ENCODE data around the gene CMIP. TPM values are rescaled to one million over a fixed set of nuclear protein-coding genes. Genes with fewer than 3 reads are reported as not detected.
A peak's percentile ranks its signal among the peaks of the same experiment; 100 is the strongest.

The CMIP gene
- total and polyA plus RNA-seq, 10 of the 15 experiments (the other 5 are each of a cell fraction or from before 2014, with no cell fraction given), result 1.2 to 43.2 (median 4.4) TPM

- peak; percentile 51 to 59; a peak in 3 of 4 replicates for TF ChIP-seq IKZF2 (IDR thresholded peaks at IDR 0.05)
- no peak for TF ChIP-seq ZBTB11 (CRISPR knock-in tag; IDR thresholded peaks at IDR 0.05)
- no peak for TF ChIP-seq BCLAF1 (IDR thresholded peaks at IDR 0.05)
- TF ChIP-seq LARP7 (IDR thresholded peaks at IDR 0.05), result no peak
- no peak for TF ChIP-seq CBX3 (IDR thresholded peaks at IDR 0.05; ENCODE audit: borderline replicate concordance, low read depth)
- TF ChIP-seq DPF2 (IDR thresholded peaks at IDR 0.05), result peak; percentile 34; the same call in 1 of the 2 replicates
- 0 out of 2 replicates have a peak, but pooled peaks have one; percentile 55 for TF ChIP-seq TBL1XR1 (IDR thresholded peaks at IDR 0.05; ENCODE audit: low read depth, low read length)
- TF ChIP-seq ASH2L (IDR thresholded peaks at IDR 0.05; ENCODE audit: borderline replicate concordance, low read depth), result no peak
- peak; percentile 64 for TF ChIP-seq PKNOX1 (IDR thresholded peaks at IDR 0.05)
- TF ChIP-seq IKZF1 (conservative IDR thresholded peaks at IDR 0.05), result peak; percentile 57
- TF ChIP-seq JUND (IDR thresholded peaks at IDR 0.05; ENCODE audit: low read depth, low read length), result no peak
- TF ChIP-seq CTCF (IDR thresholded peaks at IDR 0.05 in 2 of 3, conservative IDR thresholded peaks at IDR 0.05 in 1 of 3; ENCODE audit: control insufficient read depth in 2 of 3, extremely low read depth in 1 of 3, insufficient read depth in 1 of 3, low read depth in 3 of 3, low read length in 3 of 3), result peak in 2 of 3 experiments; percentile 13 to 16; a peak in 1 of 6 replicates
- TF ChIP-seq ETV6 (conservative IDR thresholded peaks at IDR 0.05 in 1 of 2, IDR thresholded peaks at IDR 0.05 in 1 of 2; ENCODE audit: borderline replicate concordance in 1 of 2, low read depth in 1 of 2), result 0 out of 4 replicates have a peak, but pooled peaks of 1 of the 2 experiments have one; percentile 22
- 0 out of 2 replicates have a peak, but pooled peaks have one; percentile 21 for TF ChIP-seq CHD2 (IDR thresholded peaks at IDR 0.05; ENCODE audit: borderline replicate concordance, low read depth, low read length)
- TF ChIP-seq RAD21 (IDR thresholded peaks at IDR 0.05; ENCODE audit: insufficient read depth, low read depth, low read length), result 0 out of 2 replicates have a peak, but pooled peaks have one; percentile 3
- TF ChIP-seq ATF7 (IDR thresholded peaks at IDR 0.05; ENCODE audit: low read depth), result no peak
- no peak for TF ChIP-seq ZNF622 (IDR thresholded peaks at IDR 0.05)
- no peak for TF ChIP-seq E2F4 (IDR thresholded peaks at IDR 0.05; ENCODE audit: low read depth, low read length)
- 0 out of 2 replicates have a peak, but pooled peaks have one; percentile 41 for TF ChIP-seq ZNF217 (IDR thresholded peaks at IDR 0.05)
Observed at GRCh38 chr16:81748476-81749198, 304.0 kb downstream of the CMIP start (continued).

All from GM12878 (cell line).